GM19452 (cell line): Measurements from ENCODE around the gene THUMPD3.

Source experiments
- ATAC-seq: cut with Tn5 transposase; IDR thresholded peaks from one replicate; pipeline ENCODE4 v1.9.1; 2021; ENCODE audit not compliant: unreplicated experiment

Gene THUMPD3

DNA sequence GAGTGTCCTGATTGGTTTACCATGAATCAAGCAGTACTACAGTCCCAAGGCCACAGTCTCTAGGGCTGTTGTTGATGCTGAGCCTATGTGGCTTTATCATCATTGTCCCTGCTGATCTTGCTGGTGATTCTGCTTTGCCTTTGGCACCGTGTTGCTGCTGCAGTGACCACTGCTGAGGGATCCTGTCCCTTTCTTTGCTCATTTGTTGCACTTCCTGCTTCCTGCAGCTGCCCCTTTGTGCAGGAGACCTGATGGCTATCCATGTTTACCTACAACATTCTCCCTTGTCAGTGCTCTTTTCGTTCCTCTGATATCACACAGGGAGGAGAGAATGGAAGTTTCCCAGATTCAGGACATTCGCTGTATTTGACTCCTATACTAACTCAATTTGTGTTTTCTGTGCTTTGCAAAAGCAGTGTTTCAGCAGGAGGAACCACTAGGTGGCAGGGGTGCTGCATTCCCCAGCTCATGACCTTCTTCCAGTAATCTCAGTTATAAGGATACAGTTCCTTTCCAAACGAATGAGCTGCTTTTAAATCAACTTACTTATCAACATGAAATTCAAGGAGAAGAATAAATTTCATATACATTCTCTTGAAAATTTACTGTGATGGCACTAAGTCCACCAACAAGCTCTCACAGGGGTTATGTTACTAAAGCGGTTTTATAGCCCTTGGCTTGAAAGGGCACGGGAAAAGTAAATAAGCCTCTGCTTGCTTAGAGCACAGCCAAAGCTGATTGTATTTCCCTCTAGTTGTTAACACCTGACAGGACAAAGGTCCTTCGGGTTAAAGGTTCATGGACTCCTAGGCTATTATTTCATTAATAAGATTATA, 9.7 kb upstream of the THUMPD3 start:
- no peak for ATAC-seq

GRCh38 chr3:9361691-9362388, 1.0 kb upstream of the THUMPD3 start:
- ATAC-seq = no peak

DNA sequence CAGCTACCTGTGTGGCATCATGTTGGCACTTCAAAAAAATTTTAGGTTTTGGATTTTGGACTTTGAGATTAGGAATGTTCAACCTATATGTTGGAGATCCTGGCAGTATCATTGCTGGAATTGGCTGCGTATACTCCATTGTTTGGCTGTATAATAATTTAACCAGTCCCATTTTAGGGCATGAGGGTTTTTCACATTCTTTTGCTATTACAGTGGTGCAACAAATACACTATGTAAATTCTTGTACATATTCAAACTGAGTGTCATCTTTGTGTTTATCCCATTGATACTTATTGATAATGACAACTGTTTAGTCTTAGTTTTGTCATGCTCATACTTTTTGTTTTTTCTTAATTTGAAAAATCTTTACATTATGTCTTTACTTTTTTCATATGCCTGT, 6.7 kb downstream of the THUMPD3 start:
- no peak for ATAC-seq

DNA sequence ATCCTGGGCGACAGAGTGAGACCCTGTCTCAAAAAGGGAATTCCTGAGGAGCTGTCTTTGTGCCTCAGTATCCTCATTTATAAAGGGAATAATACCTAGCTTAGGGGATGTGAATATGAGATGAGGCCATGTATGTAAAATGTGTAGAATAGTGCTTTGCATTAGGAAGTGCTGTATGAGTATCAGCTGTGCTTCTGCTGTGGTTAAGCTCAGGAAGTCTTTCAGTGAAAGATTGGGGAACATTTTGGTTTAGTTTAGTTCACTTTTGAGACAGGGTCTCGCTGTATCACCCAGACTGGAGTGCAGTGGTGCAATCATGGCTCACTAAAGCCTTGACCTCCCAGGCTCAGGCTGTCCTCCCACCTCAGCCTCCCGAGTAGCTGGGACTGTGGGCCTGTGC, 10.6 kb downstream of the THUMPD3 start:
- ATAC-seq = no peak

GRCh38 chr3:9377981-9378380, 15.1 kb downstream of the THUMPD3 start:
- ATAC-seq = no peak

DNA sequence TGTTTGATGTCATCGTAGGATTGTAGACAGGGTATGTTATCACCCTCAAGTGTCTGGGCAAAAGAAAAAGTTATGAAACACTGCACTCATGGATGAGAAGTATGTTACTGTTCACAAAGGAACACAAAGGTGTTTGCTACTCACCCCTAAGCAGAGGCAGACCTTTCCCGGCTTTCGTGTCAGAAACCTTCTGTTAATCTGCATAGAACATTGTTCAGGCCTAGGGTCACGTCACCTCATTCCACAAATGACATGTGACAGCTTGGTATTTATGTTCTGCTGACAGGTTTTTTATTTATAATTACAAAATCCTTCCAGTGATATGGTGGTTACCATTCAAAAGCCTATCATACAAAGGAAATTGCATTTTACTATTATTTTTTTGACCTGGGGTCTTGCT, 16.5 kb downstream of the THUMPD3 start:
- ATAC-seq = no peak

GRCh38 chr3:9380014-9380413, 17.2 kb downstream of the THUMPD3 start:
- no peak for ATAC-seq

- no peak for ATAC-seq
These were observed 21.4 kb downstream of the THUMPD3 start for GRCh38 chr3:9384141-9384828.

DNA sequence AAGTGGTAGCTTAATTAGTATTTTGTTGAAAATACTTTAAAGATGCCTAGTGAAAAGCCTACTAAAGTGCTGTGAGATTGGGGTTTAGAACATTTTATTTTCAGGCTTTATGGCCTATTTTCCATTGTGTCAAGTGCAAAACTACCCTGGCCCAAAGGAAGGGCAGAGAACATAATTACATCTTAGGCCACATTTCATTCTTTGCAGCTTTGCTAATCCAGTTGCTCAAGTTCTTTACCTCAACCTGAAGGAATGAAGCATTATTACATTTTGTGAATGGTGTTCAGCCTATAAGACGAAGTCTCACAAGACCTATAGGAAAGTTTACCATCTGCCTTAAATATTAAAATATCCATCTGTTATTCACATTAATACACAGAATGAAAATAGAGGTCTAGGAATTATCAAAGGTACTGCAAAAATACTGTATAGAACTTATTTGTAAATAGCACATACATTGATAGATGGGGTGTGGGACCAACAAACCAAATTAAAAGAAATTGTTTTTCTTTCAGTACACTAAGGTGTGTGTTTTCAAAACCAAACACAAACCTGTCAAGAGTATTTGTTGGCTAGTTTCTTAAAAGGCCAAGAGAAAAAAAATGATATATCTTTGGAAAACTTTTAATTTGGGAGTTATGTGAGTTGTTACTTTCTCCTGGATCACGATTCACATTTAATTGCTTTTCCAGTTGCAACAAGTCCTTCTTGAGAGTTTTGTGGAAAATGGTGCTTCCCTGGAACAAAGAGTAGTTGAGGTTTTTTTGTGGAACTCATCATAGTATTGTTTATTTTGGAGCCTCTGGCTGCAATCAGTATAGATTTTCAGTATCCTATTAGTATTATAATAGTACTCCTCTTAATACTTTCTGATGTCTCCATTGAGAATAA, 22.6 kb downstream of the THUMPD3 start:
- no peak for ATAC-seq

DNA sequence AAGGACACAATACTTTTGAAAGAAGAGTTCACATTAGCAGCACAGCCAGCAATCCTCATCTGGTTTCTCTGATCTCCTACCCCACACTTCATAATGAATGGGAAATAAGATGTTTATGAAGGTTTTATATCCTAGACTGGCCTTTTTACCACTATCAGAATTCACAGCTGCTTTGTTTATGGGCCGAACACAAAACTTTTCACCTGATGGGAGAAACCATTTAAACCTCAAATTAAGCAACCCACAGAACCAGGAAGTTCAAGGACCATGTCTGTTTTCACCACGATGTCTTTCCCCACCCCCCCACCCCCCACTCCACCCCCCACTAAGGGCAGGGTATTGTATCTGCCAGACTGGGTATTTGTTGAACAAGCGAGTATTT, 23.2 kb downstream of the THUMPD3 start:
- no peak for ATAC-seq

GRCh38 chr3:9386501-9387321, 23.9 kb downstream of the THUMPD3 start:
- ATAC-seq = no peak

DNA sequence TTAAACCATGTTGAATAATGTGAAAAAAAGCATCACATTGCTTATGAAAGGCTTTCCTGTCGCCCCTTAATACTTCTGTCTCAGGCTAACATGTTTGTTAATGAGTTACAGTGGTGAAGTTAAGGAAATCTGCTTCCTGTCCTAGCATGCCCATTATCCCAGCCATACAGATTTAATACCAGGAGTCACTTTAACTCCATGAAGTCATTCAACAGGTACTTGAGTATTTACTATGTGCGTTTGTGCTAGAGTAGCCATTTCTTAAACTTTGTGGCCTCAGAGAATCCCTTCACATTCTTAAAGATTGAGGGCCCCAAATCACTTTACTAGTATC, 24.4 kb downstream of the THUMPD3 start:
- ATAC-seq = no peak

- ATAC-seq = no peak
These were observed 25.3 kb downstream of the THUMPD3 start for GRCh38 chr3:9388142-9388541.

- ATAC-seq = no peak
These were observed 25.9 kb downstream of the THUMPD3 start for GRCh38 chr3:9388562-9389272.

- no peak for ATAC-seq
These were observed 27.5 kb downstream of the THUMPD3 start for GRCh38 chr3:9390265-9390888.

GRCh38 chr3:9392041-9392440, 29.2 kb downstream of the THUMPD3 start:
- ATAC-seq = no peak

GRCh38 chr3:9395570-9396300, 32.9 kb downstream of the THUMPD3 start:
- ATAC-seq = no peak

- ATAC-seq = peak; percentile 14
These were observed 33.4 kb downstream of the THUMPD3 start for GRCh38 chr3:9396301-9396631.
